GM21786 (cell line): ENCODE results near the gene AGAP3.

ENCODE experiments used
- ATAC-seq: cut with Tn5 transposase; IDR thresholded peaks from one replicate; pipeline ENCODE4 v1.9.1; 2021; ENCODE audit not compliant: unreplicated experiment

AGAP3 gene

GRCh38 chr7:151073990-151074389 lies 12.3 kb upstream of the AGAP3 start:
- ATAC-seq, result no peak

- ATAC-seq, result no peak
Measured at GRCh38 chr7:151074817-151075661, 11.2 kb upstream of the AGAP3 start.

- no peak for ATAC-seq
Measured at GRCh38 chr7:151075662-151075971, 10.7 kb upstream of the AGAP3 start.

- no peak for ATAC-seq
Measured at GRCh38 chr7:151075978-151076426, 10.3 kb upstream of the AGAP3 start.

- no peak for ATAC-seq
Measured at GRCh38 chr7:151076863-151077704, 9.2 kb upstream of the AGAP3 start.

GRCh38 chr7:151077705-151078232 lies 8.5 kb upstream of the AGAP3 start:
- no peak for ATAC-seq

GRCh38 chr7:151078233-151079040 lies 7.8 kb upstream of the AGAP3 start:
- ATAC-seq, result no peak

- no peak for ATAC-seq
Measured at GRCh38 chr7:151079199-151079910, 6.9 kb upstream of the AGAP3 start.

- peak; percentile 0 for ATAC-seq
Measured at GRCh38 chr7:151080067-151080521, 6.2 kb upstream of the AGAP3 start.

- ATAC-seq, result peak; percentile 79
Measured at GRCh38 chr7:151080522-151081169, 5.6 kb upstream of the AGAP3 start, which contains the start of gene FASTK. FASTK (minus strand) TSS chr7:151080809; CDS start chr7:151080766, 43 bp downstream.

GRCh38 chr7:151081170-151082101 lies 4.8 kb upstream of the AGAP3 start:
- no peak for ATAC-seq

- ATAC-seq, result no peak
Measured at GRCh38 chr7:151082141-151083070, 3.9 kb upstream of the AGAP3 start.

- ATAC-seq, result peak; percentile 39
Measured at GRCh38 chr7:151083071-151083823, 3.0 kb upstream of the AGAP3 start, which contains the start of gene TMUB1. TMUB1 (minus strand) TSS chr7:151083493; CDS start chr7:151082563, 930 bp downstream.

- ATAC-seq, result no peak
Measured at GRCh38 chr7:151083824-151084160, 2.5 kb upstream of the AGAP3 start.

GRCh38 chr7:151085329-151085690 lies 965 bp upstream of the AGAP3 start:
- no peak for ATAC-seq

GRCh38 chr7:151086802-151087244 lies 548 bp downstream of the AGAP3 start:
- no peak for ATAC-seq
